Type B pancreatic cell (in vitro differentiated cells): ENCODE data around the gene HEMGN. TPM values are rescaled to one million over a fixed set of nuclear protein-coding genes. Genes with fewer than 3 reads are reported as not detected.

Experiments
- DNase-seq: peaks from one replicate; pipeline ENCODE4 v3.0.0; 2021; ENCODE audit warnings: mixed read lengths; ENCODE audit not compliant: unreplicated experiment; ENCODE audit errors: extremely low spot score
- H3K27ac Mint-ChIP-seq: 2 replicates; pipeline ENCODE4 v1.8.0; 2021; ENCODE audit warnings: mild to moderate bottlenecking, mixed read lengths
- H3K27me3 Mint-ChIP-seq: 2 replicates; pipeline ENCODE4 v1.8.0; 2021; ENCODE audit warnings: mixed read lengths
- H3K36me3 Mint-ChIP-seq: 2 replicates; pipeline ENCODE4 v1.8.0; 2021; ENCODE audit warnings: mixed read lengths
- H3K4me1 Mint-ChIP-seq: one replicate; pipeline ENCODE4 v1.8.0; 2021; ENCODE audit warnings: mixed read lengths; ENCODE audit not compliant: unreplicated experiment
- H3K4me3 Mint-ChIP-seq: 2 replicates; pipeline ENCODE4 v1.8.0; 2021; ENCODE audit warnings: mild to moderate bottlenecking, mixed read lengths
- H3K9me3 Mint-ChIP-seq: 2 replicates; pipeline ENCODE4 v1.8.0; 2021; ENCODE audit warnings: mixed read lengths
- total RNA-seq: library from RNA; stranded (reverse); gene quantifications from 2 replicates; pipeline ENCODE4 v1.2.1, GENCODE V29; 2021; ENCODE audit warnings: low replicate concordance
- TF ChIP-seq, protein P1 (sequence below): fragments of 200-600 bp; sonication (generic); conservative IDR thresholded peaks from 2 replicates; pipeline ENCODE4 v1.5.0; 2021; ENCODE audit warnings: antibody characterized with exemption, mild to moderate bottlenecking

The HEMGN gene
- total RNA-seq, 1 donor from 2014 or later = not detected

DNA sequence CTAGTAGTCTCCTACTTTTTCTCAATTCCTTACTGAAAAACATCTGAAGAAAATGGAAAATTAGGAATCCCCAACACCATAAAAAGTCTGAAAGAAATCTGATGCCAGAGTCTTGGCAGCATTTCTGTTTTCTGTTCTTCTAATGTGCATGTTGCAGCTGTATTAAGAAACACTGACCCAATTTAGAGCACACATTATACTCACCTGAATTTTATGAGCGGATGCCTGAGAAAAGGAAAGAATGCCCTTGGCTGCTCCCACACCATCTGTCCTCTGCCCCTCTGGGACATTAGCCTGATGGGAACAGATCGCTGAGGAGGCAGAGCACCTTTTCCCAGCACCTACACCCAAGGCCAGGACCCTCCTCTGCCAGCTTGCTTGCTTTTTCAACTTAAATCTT lies 31.0 kb upstream of the HEMGN start:
- no peaks in the 10 kb centered on the region for H3K9me3 Mint-ChIP-seq

DNA sequence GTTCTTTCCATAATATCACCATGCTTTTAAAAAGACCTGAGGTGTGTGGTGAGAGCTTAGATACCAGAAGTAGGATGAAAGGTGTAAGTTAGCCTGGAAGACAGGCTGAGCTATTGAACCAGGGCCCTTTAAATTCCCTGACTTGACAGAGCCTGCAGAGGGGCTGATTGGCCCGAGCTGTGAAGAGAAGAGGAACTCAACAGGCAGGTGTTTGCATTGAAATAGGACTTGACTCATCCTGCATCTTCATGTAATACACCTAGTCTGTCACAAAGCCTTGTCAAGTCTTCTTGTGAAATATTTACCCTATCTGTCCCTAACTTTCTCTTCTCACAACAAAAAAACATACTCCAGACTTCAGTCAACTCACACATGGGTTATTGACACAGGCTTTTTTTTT lies 28.5 kb upstream of the HEMGN start:
- no peaks in the 10 kb centered on the region for H3K9me3 Mint-ChIP-seq
- no peak overlapping the region for H3K4me3 Mint-ChIP-seq
- H3K4me1 Mint-ChIP-seq = no peaks in the 10 kb centered on the region
- no peaks in the 10 kb centered on the region for H3K36me3 Mint-ChIP-seq
- TF ChIP-seq, protein P1, sequence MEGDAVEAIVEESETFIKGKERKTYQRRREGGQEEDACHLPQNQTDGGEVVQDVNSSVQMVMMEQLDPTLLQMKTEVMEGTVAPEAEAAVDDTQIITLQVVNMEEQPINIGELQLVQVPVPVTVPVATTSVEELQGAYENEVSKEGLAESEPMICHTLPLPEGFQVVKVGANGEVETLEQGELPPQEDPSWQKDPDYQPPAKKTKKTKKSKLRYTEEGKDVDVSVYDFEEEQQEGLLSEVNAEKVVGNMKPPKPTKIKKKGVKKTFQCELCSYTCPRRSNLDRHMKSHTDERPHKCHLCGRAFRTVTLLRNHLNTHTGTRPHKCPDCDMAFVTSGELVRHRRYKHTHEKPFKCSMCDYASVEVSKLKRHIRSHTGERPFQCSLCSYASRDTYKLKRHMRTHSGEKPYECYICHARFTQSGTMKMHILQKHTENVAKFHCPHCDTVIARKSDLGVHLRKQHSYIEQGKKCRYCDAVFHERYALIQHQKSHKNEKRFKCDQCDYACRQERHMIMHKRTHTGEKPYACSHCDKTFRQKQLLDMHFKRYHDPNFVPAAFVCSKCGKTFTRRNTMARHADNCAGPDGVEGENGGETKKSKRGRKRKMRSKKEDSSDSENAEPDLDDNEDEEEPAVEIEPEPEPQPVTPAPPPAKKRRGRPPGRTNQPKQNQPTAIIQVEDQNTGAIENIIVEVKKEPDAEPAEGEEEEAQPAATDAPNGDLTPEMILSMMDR = no peak
- DNase-seq = no peak
- peaks cover 25% of the 10 kb centered on the region for H3K27me3 Mint-ChIP-seq
- no peak overlapping the region for H3K27ac Mint-ChIP-seq

More for the DNA sequence above, 31.0 kb upstream of the HEMGN start:
- H3K4me3 Mint-ChIP-seq = no peak overlapping the region
- TF ChIP-seq, protein P1 = no peak
- no peaks in the 10 kb centered on the region for H3K36me3 Mint-ChIP-seq
- no peak for DNase-seq
- H3K4me1 Mint-ChIP-seq = no peaks in the 10 kb centered on the region
- no peak overlapping the region for H3K27ac Mint-ChIP-seq
- peaks cover 28% of the 10 kb centered on the region for H3K27me3 Mint-ChIP-seq

DNA sequence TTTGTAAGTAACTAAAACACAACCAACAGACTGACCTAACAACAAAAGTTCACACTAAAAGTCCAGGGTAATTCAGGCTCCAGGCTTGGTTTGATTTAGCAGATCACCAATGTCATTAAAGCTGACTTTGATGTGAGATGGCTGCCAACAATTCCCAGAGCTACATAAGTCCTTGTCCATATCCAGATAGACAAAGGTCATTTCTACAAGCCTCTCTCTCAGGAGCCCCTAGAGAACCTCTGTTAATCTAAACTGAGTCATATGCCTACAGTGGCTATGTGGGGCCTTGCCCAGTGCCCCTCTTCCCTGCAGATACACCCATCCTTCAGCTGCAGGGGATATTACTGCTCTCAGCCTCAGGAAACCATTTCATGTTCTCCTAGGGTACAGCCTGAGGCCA lies 26.9 kb upstream of the HEMGN start:
- TF ChIP-seq, protein P1 = no peak
- Mint-ChIP-seq H3K4me3 (no peak overlapping the region), H3K27me3 (peaks cover 20% of the 10 kb centered on the region), H3K4me1 (no peaks in the 10 kb centered on the region), H3K9me3 (no peaks in the 10 kb centered on the region), H3K36me3 (no peaks in the 10 kb centered on the region), H3K27ac (no peak overlapping the region)
- DNase-seq = no peak

DNA sequence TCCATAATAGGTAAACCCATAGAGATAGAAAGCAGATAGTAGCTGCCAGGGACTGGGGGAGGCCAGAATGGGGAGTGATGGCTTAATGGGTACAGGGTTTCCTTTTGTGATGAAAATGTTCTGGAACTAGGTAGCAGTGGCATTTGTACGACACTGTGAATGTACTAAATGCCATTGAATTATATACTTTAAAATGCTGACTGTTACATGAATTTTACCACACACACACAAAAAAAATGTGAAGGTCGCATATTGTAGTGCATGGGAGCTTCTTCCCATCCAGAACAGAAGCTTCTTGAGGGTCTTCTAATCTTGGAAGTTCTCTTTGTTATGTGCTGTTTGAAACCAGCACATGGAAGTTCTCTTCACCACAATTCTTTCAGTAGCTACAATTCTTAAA lies 25.3 kb upstream of the HEMGN start:
- H3K27ac Mint-ChIP-seq = no peak overlapping the region
- no peaks in the 10 kb centered on the region for H3K4me1 Mint-ChIP-seq
- TF ChIP-seq, protein P1 = no peak
- peaks cover 20% of the 10 kb centered on the region for H3K27me3 Mint-ChIP-seq
- no peak for DNase-seq
- no peaks in the 10 kb centered on the region for H3K36me3 Mint-ChIP-seq
- no peak overlapping the region for H3K4me3 Mint-ChIP-seq
- no peaks in the 10 kb centered on the region for H3K9me3 Mint-ChIP-seq

DNA sequence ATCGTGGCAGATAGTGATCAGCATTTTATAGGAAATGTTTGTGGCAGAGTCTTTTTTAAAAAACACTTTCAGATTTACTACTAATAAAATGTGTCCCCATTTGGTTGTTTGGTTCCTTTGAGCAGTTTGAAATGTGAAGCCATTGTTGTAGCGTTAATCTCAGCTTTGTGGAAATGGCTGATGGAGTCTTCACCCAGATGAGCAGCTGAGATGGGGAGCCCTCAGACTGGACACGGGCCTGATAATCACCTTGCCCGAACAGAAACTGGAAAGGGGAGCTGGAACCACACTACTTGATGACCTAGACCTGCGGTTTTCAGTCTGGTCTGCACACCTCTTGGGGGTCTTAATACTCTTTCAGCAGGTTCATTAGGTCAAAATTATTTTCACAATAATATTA lies 24.6 kb upstream of the HEMGN start:
- no peaks in the 10 kb centered on the region for H3K4me1 Mint-ChIP-seq
- H3K9me3 Mint-ChIP-seq = no peaks in the 10 kb centered on the region
- H3K36me3 Mint-ChIP-seq = no peaks in the 10 kb centered on the region
- no peak overlapping the region for H3K4me3 Mint-ChIP-seq
- H3K27me3 Mint-ChIP-seq = peaks cover 17% of the 10 kb centered on the region
- DNase-seq = no peak
- no peak overlapping the region for H3K27ac Mint-ChIP-seq
- TF ChIP-seq, protein P1 = no peak

DNA sequence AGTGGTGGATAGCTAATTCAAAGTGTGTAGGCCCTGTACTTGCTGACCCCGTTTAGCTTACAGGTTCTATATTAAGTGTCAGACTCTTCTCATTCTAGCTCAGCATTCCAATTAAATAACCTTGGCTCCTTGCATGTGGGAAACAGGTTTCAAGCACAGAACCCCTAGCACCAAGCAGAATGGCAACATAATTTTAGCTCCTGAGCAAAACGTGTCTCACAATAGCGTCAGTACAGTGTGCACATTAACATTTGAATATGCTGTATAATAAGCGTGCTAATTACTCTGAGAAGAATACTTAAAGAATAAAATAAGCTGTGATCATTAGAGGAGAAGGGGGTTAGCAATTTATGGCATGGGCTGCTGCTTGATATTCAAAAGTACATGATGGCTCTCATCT lies 24.2 kb upstream of the HEMGN start:
- Mint-ChIP-seq H3K27me3 (peaks cover 17% of the 10 kb centered on the region), H3K4me1 (no peaks in the 10 kb centered on the region), H3K9me3 (no peaks in the 10 kb centered on the region), H3K4me3 (no peak overlapping the region), H3K27ac (no peak overlapping the region), H3K36me3 (no peaks in the 10 kb centered on the region)
- DNase-seq = no peak
- TF ChIP-seq, protein P1 = no peak
